DND-41 (cell line): Measurements from ENCODE around the gene PJVK.

ENCODE experiments used
- CTCF ChIP-seq: IDR thresholded peaks from 2 replicates; pipeline ENCODE4 v1.5.1; 2012; ENCODE audit warnings: borderline replicate concordance, low read length, moderate library complexity, mild to moderate bottlenecking; ENCODE audit not compliant: poor library complexity, severe bottlenecking; ENCODE audit errors: extremely low read depth
- EZH2 ChIP-seq: IDR thresholded peaks from 3 replicates; pipeline ENCODE4 v1.6.1; 2012; ENCODE audit warnings: borderline replicate concordance, low read depth, mild to moderate bottlenecking, moderate library complexity, low read length, inconsistent platforms; ENCODE audit not compliant: severe bottlenecking

DNA sequence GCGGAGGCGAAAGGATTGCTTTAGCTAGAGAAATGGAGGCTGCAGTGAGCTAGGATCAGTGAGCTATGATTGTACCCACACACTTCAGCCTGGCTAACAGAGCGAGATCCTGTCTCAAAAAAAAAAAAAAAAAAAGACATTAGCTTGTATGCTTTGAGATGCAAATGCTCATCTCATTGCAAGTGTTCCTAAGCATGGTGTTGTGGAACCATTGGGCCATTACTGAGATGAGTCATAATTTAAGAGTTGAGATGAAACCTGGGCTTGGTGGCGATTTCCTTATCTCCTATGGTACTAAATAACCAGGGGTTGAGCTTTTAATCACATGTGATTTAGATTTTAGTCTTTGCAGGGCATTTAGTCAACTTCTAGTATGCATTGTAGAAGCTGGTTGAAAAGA, 31.3 kb downstream of the PJVK start:
- TF ChIP-seq CTCF (no peak), EZH2 (no peak)
